A673 (cell line): Measurements from ENCODE around the gene CELF1.

Experiments used
- EZH2 ChIP-seq: fragments of 200-600 bp; sonication (generic); IDR thresholded peaks from 2 replicates; pipeline ENCODE4 v1.6.1; 2017; ENCODE audit warnings: borderline replicate concordance, low read depth, mild to moderate bottlenecking, mixed read lengths, antibody characterized with exemption, low read length; ENCODE audit not compliant: poor library complexity, severe bottlenecking
- TF ChIP-seq, protein P1 (sequence below): fragments of 300-800, 200-600 bp; sonication (generic); conservative IDR thresholded peaks from 2 replicates; pipeline ENCODE4 v1.5.1; 2017; ENCODE audit warnings: low read depth, mild to moderate bottlenecking, antibody characterized with exemption, low read length, moderate library complexity, mixed read lengths

DNA sequence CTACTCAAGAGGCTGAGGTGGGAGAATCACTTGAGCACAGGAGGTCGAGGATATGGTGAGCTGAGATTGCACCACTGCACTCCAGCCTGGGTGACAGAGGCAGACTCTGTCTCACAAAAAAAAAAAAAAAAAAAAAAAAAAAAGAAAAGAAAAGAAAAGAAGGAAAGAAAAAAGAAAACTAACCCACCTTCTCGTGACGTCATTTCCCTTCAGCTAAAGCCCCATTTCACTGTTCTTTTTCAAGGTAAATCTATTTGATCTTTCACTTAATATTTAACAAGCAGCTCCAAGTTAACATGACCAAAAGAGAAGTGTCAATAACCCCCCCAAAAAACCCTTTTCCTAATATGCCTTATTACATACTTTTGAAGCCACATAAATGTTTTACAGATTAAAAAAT is 109.1 kb downstream of the CELF1 start:
- TF ChIP-seq, protein P1, sequence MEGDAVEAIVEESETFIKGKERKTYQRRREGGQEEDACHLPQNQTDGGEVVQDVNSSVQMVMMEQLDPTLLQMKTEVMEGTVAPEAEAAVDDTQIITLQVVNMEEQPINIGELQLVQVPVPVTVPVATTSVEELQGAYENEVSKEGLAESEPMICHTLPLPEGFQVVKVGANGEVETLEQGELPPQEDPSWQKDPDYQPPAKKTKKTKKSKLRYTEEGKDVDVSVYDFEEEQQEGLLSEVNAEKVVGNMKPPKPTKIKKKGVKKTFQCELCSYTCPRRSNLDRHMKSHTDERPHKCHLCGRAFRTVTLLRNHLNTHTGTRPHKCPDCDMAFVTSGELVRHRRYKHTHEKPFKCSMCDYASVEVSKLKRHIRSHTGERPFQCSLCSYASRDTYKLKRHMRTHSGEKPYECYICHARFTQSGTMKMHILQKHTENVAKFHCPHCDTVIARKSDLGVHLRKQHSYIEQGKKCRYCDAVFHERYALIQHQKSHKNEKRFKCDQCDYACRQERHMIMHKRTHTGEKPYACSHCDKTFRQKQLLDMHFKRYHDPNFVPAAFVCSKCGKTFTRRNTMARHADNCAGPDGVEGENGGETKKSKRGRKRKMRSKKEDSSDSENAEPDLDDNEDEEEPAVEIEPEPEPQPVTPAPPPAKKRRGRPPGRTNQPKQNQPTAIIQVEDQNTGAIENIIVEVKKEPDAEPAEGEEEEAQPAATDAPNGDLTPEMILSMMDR, result no peak
- TF ChIP-seq EZH2, result no peak
